ENCODE data around the gene BCAP31.
"Not testable (repeated sequence)": the region's sequence is repeated elsewhere in the genome, so short reads cannot be mapped to it uniquely, and the experiment has no call there.

BCAP31 gene

DNA sequence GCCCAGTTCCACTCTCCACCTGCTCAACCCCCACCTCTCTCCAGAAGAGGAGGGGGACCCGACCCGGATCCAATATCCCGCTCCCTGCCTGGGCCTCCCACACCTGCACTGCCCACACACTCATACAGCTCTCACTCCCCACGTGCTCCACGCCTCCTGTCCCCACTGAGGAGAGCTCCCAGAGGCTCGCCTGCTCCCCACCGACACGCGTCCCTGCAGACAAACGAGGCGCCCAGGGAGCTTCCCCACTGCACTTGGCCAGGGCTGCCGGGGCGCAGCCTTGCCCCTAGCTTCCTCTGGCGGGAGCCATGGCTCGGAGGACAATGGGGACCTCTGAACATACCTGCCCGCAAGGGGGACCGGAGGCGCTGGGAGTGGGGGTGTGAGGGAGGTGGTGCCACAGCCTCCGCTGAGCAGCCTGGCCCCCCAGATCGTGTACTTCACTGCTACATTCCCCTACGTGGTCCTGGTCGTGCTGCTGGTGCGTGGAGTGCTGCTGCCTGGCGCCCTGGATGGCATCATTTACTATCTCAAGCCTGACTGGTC is 31.5 kb downstream of the BCAP31 start:
- DNase-seq = no peak

GRCh38 chrX:153692003-153692402 is 32.2 kb downstream of the BCAP31 start:
- no peak for DNase-seq

DNA sequence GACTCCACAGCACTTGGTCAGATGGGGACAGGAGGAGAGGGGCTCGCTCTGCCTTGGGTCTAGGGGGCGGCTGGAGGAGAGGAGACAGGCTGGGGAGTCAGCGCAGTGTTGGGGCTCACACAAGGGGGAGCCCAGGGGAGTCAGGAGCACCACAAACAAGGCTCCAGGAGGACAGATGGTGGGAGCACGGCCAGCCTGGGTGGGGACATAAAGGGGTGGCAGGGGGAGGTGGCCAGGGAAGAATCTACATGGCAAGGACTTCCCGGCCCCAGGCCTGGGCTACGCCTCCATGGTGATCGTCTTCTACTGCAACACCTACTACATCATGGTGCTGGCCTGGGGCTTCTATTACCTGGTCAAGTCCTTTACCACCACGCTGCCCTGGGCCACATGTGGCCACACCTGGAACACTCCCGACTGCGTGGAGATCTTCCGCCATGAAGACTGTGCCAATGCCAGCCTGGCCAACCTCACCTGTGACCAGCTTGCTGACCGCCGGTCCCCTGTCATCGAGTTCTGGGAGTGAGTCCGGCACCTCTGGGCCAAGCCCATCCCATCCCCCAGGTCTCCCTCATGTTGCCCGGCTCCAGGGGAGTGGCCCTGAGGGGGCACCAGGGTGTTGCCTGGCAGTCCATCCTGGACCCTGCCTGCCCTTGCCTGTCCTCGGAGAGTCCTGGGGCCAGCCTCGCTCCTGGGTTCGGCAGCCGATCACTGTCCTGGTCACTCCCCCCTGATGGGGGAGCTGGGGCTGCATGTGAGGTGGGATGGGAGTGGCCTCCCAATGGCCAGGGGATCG is 33.0 kb downstream of the BCAP31 start:
- not testable (repeated sequence) for DNase-seq

DNA sequence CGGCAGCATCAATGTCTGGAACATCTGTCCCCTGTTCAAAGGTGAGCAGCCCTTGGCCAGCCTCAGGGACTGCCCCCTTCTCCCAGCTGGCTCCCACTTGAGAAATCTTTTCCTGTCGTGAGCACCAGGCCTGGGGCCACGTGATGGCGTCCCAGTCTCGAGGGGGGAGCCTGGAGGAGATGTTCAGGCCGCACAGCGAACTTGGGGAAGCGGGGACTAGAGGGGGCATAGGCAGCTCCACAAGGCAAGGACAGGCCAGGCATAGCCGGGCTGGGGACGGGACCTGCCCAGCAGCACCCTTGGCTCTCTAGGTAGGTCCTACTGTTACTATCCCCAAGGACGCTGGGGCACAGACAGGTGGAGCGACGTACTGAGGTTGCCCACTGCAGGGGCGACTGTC is 33.7 kb downstream of the BCAP31 start:
- no peak for DNase-seq

DNA sequence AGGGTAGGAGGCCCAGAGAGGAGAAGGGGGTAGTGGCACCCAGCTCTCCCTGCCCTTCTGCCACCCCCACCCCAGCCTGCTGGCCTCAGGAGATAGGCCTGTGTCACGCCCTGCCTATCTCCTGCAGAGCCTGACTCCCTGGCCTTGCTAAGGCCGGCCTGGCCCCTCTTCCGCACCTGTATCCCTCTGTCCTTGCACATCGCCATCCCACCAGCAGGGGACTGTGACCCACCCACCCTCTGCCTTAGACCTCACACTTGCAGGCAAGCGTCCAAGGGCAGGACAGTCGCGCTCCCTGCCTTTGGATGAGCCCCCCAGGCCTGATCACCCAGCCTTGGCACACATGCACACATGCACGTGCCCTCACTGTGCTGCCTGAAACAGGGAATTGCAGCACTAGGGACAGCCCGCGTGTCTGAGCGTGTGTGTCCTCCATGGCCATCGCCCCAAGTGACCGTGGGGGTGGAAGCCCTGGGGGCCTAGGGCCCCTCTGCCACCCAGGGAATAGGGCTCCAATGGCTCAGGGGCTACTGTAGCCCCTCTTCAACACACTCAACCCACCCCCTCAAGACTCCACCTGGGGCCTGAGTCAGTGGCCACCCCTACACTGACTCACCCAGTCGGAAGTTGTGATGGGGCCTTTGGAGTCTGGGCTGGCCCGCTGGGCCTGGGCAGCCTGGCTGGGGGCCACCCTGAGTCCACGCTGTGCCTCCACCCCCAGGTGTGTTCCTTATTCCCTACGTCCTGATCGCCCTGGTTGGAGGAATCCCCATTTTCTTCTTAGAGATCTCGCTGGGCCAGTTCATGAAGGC is 34.3 kb downstream of the BCAP31 start:
- DNase-seq = peak; percentile 15

DNA sequence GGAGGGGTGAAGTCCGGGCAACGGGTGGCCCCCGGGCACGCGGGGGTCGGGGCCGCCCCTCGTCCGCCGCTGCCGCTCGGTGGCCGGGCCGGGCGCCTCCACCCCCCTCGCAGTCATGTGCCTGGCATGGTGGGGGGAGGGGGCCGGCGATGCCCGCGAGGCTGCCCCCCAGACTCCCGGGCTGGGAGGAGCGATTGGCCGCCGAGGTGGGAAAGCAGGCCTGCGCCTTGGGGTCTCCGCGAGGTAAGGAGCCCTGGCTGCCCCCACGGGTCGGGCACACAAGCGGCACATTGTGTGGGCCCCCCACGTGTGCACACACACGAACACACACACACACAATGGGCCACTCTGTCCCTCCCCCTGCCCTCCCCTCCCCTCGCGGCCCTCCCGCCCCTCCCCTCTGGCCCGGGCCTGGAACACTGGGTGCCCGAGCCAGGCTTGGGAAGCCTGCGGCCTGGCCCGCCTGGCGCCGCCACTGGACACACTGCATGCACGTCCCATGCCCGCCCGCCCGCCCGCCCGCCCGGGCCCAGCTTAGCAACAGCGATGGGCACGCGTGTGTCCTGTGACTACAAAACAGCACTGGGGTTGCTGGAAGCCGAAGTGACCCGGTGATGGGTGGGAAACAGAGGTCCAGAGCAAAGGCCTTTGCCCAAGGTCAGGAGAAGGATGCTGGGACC is 35.1 kb downstream of the BCAP31 start:
- no peak for DNase-seq

- no peak for DNase-seq
These were observed 35.7 kb downstream of the BCAP31 start for GRCh38 chrX:153688506-153688905.

DNA sequence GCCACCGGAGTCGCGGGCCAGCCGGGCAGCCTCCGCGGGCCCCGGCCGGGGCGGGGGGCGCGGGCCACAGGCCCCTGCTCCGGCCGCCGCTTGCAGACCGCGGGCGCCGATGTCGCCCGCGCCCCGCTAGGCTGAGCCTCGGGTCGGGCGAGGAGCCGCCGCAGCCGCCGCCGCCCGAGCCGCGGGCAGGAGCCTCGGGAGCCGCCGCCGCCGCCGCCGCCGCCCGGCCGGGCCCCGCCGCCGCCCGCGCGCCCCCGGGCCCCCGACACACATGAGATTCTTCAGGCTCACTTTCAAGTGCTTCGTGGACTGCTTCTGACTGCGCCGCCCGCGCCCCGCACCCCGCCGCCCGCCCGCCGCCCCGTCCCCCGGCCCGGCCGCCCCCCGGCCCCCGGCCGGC is 36.1 kb downstream of the BCAP31 start:
- no peak for DNase-seq

- DNase-seq = peak; percentile 41
These were observed 36.8 kb downstream of the BCAP31 start, which contains the start of gene SLC6A8 for GRCh38 chrX:153687121-153688039. Gene SLC6A8 (plus strand): TSS chrX:153687926. CDS start chrX:153688575, 649 bp downstream.

GRCh38 chrX:153686711-153687110 is 37.5 kb downstream of the BCAP31 start:
- DNase-seq = no peak

DNA sequence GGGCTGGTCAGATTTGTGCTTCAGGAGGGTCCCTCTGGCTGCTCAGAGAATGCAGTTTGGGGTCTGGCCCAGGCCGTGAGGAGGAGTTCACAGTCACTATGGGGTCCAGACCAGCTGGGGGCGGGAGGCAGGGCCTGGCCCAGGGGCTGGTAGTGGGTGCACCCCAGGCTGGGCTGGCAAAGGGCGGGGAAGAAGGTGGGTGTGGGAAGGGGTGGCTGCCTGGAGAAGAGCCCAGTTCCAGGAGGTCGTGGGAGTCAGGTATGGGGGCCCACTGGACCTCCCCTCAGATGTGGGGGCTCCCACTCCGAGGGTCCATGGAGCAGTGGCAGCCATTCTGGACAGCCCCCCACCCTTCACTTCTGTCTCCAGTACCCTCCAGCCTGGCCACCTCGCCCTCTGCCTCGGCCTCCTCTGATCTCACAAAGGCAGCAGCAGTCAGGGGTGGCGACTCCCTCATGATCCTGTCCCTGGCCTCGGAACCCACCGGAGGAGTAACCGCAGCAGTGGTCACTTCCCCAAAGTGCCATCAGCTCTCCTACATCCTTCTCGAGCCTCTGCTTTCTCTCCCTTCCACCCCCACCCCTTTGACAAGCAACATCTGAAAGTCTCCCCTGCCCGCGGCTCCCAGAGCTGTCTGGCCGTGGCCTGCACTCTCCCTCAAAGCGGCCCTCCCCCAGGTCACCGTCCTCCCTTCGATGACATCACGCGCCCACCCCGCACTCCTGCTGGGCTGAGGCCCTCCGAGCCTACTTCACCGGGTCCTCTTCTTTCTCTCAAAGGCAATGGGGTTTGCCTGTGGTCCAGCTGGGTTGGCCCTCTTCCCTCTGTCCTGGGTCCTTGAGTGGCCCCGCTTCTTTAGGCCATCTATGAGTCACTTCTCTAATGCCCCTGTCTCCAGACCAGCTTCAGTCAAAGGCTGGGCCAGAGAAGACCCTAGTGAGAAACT is 38.2 kb downstream of the BCAP31 start:
- DNase-seq = no peak

GRCh38 chrX:153685156-153685536 is 39.0 kb downstream of the BCAP31 start:
- no peak for DNase-seq

DNA sequence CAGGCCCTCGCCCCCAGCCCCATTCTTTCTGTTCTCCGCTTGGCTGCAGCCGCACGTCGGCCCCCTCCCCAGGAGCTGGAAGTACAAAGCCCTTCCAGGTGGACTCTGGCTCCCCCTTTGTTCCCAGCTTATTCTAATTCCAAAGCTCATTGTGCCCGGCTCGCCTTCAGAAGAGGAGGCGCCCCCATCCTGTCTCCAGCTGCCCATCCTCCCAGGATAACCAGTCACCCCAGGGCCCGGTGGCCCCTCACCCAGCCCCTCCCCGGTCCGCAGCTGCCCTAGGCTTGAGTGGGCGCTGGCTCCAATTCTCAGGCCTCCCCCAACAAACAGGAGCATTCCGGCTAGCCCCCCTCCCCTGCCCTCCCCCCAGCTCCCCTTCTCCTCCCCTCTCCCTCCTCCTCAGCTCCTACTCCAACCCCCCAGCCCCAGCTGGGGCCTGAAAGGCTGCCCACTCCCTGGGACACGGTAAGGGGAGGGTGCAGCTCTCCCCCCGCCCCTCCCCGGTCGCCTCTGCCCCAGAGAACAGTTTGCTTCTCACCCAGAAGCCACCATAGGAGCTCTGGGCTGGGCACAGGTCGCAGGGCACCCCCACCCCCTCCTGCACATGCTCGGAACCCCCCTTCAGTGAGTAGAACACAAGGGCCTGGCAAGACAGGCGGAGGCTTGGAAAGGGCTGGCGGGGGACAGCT is 39.6 kb downstream of the BCAP31 start:
- no peak for DNase-seq

DNA sequence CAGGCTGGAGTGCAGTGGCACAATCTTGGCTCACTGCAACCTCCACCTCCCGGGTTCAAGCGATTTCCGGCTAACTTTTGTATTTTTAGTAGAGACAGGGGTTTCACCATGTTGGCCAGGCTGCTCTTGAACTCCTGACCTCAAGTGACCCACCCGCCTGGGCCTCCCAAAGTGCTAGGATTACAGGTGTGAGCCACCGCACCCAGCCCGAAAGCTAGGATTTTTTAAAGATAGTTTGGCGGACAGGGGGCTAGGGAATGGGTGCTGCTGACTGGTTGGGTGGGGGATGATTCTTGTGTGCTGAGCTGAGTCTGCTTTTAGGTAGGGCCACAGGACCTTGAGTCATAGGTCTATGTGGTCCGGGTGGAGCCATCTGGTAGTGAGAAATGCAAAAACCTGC is 40.7 kb downstream of the BCAP31 start:
- DNase-seq = not testable (repeated sequence)

DNA sequence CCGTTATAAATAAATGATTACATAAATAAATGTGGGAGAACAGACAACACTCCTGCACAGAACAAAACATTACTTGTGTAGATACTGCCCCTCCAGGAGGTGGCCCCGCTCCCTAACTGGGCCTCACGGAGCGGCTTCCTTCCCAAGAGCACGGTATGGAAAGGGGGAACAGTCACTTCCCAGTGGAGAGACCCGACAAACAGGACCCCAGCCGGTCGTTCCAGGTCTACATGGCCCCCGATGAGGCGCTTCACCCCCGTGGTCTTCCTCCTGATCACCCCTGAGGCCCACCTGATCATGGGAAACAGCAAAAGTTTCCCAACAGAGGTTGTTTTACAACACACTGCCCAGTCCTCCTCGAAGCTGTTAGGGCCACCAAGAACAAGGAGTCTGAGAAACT is 43.0 kb downstream of the BCAP31 start:
- DNase-seq = no peak

- DNase-seq = no peak
These were observed 49.9 kb downstream of the BCAP31 start for GRCh38 chrX:153674219-153674851.

DNA sequence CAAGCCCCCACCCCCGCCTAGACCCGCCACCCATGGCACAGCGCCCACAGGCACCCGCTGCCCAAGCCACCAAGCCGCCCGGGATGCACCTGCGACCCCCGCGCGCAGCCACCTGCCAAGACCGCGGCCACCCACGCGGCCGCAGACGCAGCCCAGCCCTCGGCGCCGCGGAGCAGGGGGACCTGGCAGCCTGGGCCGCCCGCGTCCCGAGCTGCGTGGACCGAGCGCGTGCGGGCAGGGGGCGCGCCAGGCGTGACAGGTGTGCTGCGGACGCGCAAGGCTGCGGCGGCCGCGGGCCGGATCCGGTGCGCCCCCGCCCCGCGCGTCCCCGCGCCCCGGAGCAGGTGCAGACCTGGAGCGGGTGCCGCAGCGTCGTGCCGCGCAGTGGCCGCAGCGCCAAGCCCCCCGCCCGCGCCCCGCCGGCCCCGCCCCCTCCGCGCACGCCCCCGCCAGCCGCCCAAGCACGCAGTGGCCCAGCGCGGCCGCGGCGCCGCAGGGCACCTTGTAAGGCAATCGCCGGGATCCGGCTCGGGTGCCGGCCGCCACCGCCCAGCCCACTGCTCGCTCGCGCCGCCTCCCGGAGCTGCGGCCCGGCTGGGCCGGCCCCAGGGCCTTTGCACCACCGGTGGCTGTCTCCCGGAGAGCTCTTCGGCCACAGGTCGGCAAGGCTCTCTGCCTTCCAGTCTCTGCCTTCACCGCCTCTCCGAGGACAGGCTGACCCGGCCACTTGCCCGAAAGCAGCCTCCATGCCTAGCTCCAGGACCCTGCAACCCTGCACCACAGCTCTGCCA is 50.6 kb downstream of the BCAP31 start, which contains the start of gene PNCK:
PNCK (minus strand) TSS at position 386 of the 791 bp plus-strand sequence. CDS start 737 bp downstream, outside the sequence.
- no peak for DNase-seq

DNA sequence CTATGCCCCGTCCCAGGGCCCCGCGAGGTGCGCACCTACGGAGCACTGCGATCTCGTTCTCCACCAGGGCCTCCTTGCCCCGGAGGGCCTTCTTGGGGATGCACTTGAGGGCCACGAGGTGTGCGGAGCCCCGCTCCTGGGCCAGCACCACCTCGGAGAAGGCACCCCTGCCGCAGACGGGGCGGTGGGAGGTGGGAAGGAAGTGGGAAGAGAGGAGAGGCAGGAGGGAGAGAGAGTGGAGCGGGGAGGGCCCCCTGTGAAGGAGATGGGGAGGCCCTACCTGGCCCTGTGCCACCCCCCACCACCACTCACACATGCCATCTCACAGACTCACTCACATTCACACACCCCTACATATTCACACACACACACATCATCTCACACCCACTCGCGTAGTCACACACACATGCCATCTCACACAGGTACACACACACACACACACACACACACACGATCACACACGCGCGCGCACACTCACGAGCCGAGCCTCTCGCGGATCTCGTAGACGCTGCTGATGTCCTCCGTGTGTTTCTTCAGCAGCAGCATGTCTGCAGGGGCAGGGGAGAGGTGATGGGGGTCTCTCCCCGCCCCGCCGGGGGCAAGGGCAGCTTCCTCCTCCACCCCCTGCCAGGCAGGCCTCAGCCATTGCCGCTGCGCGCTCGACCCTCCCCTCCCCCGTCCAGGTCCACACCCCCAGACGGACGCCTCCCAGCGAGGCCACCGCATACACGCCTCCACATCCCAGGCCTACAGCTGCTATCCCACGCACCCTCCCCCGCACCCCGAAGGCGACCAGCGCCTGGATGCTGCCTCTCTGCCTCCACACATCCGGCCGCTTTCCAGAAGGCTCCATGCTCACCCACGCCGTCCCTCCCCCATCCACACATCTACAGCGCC is 51.4 kb downstream of the BCAP31 start:
- DNase-seq = no peak
